GM21360 (cell line): ENCODE measurements around the gene TMEM100.
"Not testable (repeated sequence)": the region's sequence is repeated elsewhere in the genome, so short reads cannot be mapped to it uniquely, and the experiment has no call there.

Experiments used
- ATAC-seq: cut with Tn5 transposase; IDR thresholded peaks from one replicate; pipeline ENCODE4 v1.9.1; 2021; ENCODE audit warnings: mild to moderate bottlenecking, moderate library complexity; ENCODE audit not compliant: unreplicated experiment

TMEM100 gene

GRCh38 chr17:55690105-55690508, 32.6 kb downstream of the TMEM100 start:
- ATAC-seq, result no peak

GRCh38 chr17:55689672-55690071, 33.0 kb downstream of the TMEM100 start:
- ATAC-seq, result no peak

- no peak for ATAC-seq
Observed at GRCh38 chr17:55688057-55688456, 34.6 kb downstream of the TMEM100 start.

- no peak for ATAC-seq
Observed at GRCh38 chr17:55687037-55687436, 35.6 kb downstream of the TMEM100 start.

GRCh38 chr17:55683550-55684315, 38.9 kb downstream of the TMEM100 start:
- ATAC-seq, result no peak

GRCh38 chr17:55681342-55681700, 41.3 kb downstream of the TMEM100 start:
- no peak for ATAC-seq

GRCh38 chr17:55680686-55681341, 41.9 kb downstream of the TMEM100 start:
- no peak for ATAC-seq

GRCh38 chr17:55677446-55677845, 45.2 kb downstream of the TMEM100 start:
- ATAC-seq, result no peak

GRCh38 chr17:55676274-55676673, 46.4 kb downstream of the TMEM100 start:
- no peak for ATAC-seq

GRCh38 chr17:55673743-55674506, 48.7 kb downstream of the TMEM100 start:
- ATAC-seq, result no peak

- ATAC-seq, result no peak
Observed at GRCh38 chr17:55672585-55673501, 49.8 kb downstream of the TMEM100 start.

- ATAC-seq, result not testable (repeated sequence)
Observed at GRCh38 chr17:55672010-55672409, 50.7 kb downstream of the TMEM100 start.
